Fibroblast of skin of scalp (primary cell): ENCODE data around the gene OR2T11.
"Not testable (repeated sequence)": the region's sequence is repeated elsewhere in the genome, so short reads cannot be mapped to it uniquely, and the experiment has no call there.

ENCODE experiments used
- DNase-seq: peaks from one replicate; pipeline ENCODE4 v3.0.0-alpha.2; 2013

OR2T11 gene

DNA sequence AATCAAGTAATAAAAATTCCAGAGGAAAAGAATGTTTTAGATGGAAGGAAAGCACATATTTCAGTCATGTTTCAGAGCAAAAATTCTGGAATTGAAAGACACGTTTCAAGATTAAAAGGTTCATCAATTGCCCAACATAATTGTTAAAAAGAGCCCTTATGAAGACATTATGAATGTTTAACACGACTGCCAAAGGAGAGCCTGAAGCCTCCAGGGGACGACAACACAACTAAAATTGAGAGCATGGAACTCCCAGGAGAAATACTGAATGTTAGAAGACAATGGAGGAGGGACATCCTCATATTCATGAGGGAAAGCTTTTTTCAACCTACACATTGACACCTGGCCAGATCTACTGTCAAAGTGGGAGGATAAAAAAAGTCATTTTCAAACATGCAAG lies 16.0 kb downstream of the OR2T11 start:
- DNase-seq = peak; percentile 9

DNA sequence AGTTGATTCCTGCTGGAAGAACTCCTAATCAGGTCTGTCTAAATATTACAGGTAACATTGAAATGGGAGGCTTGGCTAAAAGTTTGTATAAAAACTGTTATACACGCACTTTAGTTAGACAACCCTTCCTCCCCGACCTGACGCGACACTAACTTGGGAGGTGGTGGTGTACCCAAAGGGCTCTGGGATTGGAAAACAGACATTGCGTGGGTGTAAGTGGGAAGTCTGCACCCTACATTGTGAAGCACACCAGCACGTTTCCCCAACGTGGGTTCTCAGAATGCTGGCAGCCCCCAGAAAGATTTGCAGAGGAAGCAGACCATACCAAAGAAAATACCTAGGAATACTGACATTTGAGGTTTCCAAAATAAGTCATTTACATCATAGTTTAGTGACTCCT lies 16.8 kb downstream of the OR2T11 start:
- DNase-seq = no peak

DNA sequence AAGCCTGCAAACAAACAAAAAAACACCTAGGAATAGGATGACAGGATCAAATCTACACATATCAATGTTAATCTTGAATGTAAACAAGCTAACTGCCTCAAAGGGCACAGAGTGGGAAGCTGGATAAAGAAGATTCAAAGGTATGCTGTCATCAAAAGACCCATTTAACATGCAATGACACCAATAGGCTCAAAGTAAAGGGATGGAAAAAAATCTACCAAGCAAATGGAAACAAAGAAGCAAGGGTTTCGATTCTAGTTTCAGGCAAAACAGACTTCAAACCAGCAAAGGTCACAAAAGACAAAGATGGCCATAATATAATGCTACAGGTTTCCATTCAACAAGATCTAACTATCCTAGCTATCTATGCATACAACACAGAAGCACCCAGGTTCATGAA lies 21.1 kb downstream of the OR2T11 start:
- no peak for DNase-seq

DNA sequence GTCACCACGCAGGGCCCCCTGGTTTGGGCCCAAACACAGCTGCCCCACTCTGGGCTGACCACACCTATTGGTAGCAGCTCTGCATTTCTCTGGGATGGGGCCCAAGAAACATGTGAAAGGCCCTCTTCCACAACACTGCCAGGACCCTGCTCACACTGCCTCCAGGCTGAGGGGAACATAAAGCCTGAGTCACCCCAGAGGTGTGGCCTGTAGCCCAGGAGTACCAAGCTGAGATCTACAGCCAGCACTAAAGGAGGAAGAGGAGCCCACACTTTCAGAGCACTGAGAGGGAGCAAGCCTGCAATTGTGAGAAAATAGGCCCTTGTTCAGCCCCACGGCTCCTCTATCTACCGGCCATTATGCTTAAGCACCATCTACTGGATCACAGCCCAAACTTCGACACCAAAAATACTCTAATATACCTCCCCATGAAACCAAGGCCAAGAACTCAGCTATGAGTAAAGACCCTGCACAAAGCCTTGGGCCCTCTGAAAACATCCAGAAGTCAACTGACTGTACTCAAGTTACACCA lies 22.9 kb downstream of the OR2T11 start:
- no peak for DNase-seq

DNA sequence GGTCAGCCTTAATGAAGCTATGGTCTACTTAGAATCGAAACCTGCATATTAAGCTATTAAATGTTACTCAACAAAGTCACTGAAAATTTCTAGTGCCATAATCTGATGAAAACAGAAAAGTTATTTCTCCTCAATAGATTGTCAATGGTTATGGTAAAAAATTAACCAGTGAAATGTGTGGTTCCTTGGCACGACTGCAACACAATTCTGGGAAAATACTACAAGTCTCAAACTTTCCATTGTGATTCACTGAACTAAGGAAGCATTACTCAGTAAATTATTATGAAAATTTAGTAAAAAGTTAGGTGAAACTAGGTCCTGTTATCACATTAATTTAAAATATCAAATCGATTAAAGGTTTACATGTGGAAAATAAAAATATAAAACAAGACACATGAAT lies 24.6 kb downstream of the OR2T11 start:
- no peak for DNase-seq

DNA sequence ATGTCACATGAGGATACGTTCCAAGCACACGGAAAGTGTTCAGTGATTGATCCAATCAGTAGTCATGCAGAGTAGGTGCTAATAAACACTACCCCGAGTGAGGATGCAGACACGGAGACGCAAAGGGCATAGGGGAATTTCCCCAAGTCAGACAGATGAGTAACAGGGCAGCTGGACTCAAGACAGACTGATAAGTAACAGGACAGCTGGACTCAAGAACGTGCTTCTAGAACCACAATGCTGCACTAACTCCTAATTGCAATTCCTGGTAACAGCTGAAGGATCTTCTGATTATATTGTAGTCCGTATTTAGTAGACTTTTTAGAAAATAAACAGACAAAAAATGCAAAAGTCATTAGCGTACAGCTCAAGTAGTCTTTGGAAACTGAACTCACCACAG lies 35.5 kb downstream of the OR2T11 start:
- no peak for DNase-seq

DNA sequence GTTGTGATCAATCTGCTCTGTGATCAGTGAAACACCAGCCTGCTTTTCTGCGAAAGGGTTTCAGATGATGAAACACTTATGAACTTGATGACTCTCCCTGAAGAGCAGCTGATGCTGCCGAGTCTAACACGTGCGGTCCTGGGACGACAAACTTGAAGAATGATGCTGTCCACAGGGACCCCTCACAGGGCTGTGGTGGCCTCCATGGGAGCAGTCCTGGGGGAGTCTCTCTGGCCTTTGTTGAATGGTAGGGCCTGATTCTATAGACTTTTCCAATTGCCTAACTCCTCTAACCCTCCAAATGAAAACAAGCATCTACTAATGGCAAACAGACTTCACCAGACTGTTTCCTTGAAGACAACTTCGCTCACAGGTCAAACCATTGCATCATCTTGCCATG lies 37.3 kb downstream of the OR2T11 start, which contains the start of gene OR2T10:
Gene OR2T10 (minus strand): TSS at position 112 of the 400 bp plus-strand sequence. CDS start 3,932 bp downstream, outside the sequence.
- DNase-seq = no peak

DNA sequence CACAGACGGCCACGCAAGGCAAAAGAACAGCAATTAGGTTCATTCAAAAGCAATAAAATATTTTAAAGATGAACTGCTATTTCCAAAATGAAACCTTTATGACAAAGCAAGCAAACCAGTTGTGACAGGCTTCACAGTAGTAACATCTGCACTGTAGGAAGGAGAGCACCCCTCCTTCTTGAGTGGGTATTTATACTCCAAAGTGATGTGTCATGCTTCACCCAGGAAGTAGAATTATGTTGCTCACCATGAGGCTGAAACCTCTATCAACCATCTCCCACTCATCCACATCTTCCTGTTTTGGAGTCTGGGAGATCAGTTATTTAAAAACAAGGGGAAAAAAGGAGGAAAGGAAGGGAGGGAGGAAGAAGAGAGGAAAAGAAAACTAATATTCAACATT lies 38.3 kb downstream of the OR2T11 start:
- no peak for DNase-seq

DNA sequence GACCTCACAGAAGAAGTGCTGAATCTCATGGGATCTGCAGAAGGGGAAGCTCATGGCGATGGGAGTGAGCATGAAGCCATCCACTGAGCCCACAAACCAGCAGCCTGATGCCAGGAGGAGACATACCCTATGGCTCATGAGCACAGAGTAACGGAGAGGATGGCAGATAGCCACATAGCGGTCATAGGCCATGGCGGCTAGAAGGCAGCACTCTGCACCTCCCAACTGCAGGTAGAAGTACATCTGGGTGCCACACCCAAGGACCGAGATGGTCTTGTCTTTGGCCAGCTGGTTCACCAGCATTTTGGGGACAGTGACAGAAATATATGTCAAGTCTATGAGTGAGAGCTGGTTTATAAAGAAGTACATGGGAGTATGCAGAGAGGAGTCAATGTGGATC lies 41.7 kb downstream of the OR2T11 start:
- DNase-seq = no peak

DNA sequence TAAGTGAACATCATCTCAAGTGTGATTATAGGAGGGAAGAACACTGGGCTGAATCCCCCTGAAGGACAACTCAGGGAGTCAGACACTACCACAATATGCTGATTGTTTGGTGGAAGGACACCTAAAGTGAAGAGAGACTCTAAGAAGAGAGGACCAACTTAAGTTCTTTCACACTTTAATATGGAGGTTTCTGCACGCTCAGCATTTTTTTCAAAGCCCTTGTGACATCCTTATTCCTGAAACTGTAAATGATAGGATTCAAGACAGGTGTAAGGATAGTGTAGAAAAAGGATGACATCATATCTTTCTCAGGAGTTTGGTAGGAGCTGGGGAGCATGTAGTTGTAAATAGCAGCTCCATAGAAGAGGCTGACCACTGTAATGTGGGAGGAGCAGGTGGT lies 42.2 kb downstream of the OR2T11 start:
- no peak for DNase-seq

DNA sequence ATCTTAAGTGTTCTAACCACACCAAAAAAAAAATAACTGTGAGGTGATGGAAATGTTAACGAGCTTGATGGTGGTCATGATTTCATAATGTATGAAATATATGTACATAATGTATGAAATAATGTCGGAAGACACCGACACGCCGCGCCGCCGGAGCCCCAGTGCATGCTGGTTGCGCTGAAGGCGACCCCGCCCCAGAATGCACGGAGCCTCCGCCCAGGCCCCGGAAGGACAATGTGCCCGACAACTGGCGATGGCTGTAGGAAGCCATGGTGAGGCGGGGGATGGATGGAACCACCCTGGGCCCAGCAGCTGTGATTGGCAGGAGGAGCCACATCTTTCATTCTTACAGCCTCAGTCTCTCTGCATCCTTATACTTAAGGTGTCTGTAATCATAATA lies 44.8 kb downstream of the OR2T11 start:
- no peak for DNase-seq

DNA sequence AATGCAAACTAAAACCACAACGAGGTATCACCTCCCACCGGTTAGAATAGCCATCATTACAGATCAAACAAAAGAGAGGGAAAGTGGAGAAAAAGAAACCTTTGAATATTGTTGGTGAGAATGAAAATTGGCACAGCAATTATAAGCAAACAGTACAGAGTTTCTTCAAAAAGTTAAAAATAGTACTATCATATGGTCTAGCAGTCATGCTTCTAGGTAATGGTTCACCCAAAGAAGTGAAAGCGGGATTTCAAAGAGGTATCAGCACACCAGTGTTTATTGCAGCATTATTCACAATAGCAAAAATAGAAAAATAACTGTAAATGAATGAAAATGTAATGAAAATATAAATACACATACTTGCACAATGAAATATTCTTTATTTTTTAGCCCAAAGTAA lies 45.6 kb downstream of the OR2T11 start:
- DNase-seq = no peak

DNA sequence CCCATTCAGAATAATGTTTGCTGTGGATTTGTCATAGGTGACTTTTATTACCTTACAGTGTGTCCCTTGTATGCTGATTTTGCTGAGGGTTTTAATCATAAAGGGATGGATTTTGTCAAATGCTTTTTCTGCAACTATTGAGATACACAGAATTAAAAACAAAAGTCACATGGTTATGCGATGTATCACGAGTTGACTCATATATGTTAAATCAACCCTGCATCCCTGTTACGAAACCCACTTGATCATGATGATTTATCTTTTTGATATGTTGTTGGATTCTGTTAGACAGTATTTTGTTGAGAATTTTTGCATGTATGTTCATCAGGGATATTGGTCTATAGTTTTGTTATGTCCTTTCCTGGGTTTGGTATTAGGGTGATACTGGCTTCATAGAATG lies 49.6 kb downstream of the OR2T11 start:
- no peak for DNase-seq

DNA sequence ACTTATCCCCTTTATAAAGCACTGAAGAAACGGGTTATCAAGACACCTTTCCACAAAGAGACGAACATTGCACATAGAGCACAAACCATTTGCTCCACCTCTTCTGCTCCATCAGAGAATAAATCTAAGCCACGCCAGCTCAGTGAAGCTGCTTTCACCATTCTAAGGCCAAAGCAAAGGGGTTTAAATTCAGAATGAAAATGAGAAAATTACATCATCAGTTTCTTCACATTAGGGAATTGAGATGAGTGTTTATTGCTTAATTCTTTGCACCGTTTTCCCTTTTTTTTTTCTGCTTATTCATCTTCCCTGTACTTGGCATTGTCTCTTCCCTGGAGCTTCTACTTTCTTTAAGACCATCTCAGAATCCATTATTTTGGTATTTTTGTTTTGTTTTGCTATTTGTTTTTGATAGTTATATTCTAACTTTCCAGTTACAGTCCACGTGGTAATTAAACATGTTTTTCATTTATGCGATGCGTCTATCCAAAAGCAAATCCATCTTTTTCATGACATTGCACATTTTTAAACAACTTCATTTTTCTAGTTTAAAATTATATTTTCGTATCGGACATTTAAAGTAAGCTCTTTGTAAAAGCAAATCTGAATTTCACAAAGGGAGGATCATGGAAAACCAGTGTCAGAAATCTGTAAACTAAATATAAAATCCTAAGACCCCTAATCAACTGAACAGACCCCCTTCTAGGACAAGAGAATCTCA lies 58.5 kb downstream of the OR2T11 start:
- DNase-seq = no peak

DNA sequence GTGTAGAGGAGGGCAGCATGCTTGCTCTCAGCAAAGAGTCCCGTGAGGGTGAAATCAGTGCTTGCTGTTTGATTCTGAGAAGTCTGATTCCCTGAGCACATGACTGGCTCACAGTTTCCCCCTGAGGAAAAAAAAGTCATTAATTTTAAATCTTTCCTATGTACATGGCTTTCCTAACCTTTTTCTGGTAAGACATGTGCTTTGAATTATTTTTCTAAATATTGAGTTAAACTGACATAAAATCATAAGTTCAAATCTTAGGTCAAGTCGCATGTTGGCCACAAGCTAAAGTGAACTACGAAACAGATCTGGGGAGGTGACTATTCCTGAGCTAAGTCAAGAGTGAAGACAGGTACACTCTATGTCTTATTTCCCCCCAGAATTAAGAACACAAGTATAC lies 60.2 kb downstream of the OR2T11 start, which contains the start of gene OR2T34:
Gene OR2T34 (minus strand): TSS at position 101 of the 400 bp plus-strand sequence. CDS start 0 bp downstream, at position 101.
- DNase-seq = not testable (repeated sequence)

DNA sequence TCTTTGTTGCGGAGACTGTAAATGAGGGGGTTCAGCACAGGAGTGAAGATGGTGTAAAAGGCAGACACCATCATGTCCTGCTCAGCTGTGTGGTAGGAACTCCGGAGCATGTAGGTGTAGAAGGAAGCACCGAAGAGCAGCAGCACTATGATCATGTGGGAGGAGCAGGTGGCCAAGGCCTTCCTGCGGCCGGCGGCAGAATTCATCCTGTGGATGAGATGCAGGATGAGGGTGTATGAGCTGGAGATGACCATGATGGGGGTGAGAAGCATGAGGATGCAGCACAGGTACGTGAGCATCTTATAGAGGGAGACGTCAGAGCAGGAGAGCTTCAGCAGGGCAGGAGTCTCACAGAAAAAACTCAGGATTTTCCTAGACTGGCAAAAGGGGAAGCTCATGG lies 61.0 kb downstream of the OR2T11 start:
- DNase-seq = not testable (repeated sequence)
